Activated gamma-delta T cell (primary cell): ENCODE measurements around the gene CHKA.

Source experiments
- DNase-seq: peaks from one replicate; lab custom pipeline; 2025; lab: John Stamatoyannopoulos, UW

Gene CHKA

DNA sequence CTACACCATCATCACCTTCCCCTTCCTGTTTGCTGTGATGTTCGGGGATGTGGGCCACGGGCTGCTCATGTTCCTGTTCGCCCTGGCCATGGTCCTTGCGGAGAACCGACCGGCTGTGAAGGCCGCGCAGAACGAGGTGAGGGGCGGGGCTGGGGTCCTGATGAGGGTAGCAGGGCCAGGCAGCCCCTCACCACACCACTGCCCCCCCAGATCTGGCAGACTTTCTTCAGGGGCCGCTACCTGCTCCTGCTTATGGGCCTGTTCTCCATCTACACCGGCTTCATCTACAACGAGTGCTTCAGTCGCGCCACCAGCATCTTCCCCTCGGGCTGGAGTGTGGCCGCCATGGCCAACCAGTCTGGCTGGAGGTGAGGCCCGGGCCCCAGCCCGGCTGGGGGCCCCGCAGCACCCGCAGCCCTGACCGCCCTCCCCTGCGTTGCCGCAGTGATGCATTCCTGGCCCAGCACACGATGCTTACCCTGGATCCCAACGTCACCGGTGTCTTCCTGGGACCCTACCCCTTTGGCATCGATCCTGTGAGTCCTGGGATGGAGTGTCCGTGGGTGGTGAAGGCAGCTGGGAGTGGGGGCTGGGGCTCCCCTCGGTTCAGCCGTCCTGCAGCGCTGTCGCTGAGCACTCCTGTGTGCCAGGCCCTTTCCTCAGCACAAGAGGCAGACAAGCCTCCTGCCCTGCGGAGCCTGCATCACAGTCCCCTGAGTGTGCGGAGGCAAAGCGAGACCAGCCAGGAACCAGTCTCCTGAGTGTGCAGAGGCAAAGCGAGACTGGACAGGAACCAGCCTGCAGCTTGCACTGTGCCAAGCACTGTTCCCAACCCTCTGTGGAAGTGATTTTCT lies 73.5 kb downstream of the CHKA start:
- DNase-seq: no peak

GRCh38 chr11:68044898-68045351 lies 76.3 kb downstream of the CHKA start:
- no peak for DNase-seq

- no peak for DNase-seq
Measured at GRCh38 chr11:68044145-68044813, 76.9 kb downstream of the CHKA start.

GRCh38 chr11:68043349-68044144 lies 77.6 kb downstream of the CHKA start:
- no peak for DNase-seq

- no peak for DNase-seq
Measured at GRCh38 chr11:68043029-68043348, 78.2 kb downstream of the CHKA start.

GRCh38 chr11:68042219-68043028 lies 78.8 kb downstream of the CHKA start:
- DNase-seq: no peak

DNA sequence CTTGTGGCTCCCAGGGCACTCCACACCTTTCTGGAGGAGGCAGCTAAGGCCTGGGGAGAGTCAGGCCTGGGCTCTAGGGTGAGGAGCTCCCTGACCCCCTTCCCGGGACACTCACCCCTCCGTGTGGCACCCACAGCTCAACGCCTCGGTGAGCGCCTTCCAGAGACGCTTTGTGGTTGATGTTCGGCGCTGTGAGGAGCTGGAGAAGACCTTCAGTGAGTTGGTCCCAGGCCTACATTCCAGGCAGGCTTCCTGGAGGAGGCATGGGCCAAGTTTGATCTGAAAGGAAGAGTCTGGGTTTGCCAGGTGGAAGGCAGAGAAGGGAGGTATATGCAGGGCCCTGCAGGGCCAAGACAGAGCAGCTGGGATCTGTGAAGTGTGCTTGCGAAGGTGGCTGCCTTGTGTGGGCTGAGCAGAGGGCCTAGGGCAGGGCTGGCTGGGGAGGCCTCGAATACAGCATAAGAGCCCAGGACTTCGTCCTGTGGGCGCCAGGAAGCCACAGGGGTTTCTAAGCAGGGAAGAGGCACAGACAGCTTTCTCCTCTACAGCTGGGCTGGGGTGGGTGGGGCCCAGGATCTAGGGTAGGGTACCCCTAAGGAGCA lies 79.5 kb downstream of the CHKA start:
- DNase-seq: no peak

GRCh38 chr11:68040957-68041591 lies 80.1 kb downstream of the CHKA start:
- DNase-seq: no peak

GRCh38 chr11:68040101-68040956 lies 80.9 kb downstream of the CHKA start:
- peak; percentile 31 for DNase-seq

DNA sequence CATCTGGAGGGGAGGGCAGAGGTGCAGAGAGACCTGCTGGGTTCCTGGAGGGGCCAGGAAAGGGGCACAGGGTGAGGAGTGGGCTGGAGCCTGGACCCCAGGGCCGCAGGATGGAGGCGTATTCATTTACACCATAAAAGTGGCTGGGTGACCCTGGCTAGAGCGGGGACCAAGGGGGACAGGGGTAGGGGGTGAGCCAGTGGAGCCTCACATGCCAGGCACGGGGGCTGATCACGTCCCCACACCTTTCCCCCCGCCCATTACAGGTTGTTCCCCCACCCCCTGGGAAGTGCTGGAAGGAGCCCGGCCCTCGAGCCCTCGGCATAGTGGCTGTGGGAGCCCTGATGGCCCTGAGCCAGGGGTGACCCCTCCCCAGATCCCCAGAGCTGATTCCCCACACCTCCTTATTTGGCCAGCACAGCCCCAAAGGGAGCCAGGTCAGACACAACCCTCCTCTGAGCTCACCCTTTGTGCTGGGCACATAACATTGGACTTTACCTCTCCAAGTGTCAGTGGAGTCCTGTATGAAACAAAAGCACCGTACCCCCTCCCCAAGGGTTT lies 81.6 kb downstream of the CHKA start:
- DNase-seq: no peak

GRCh38 chr11:68038718-68039525 lies 82.3 kb downstream of the CHKA start, which contains the start of gene TCIRG1:
TCIRG1 (plus strand) TSS chr11:68039025; CDS start chr11:68041272, 2,247 bp downstream.
- peak; percentile 43 for DNase-seq

DNA sequence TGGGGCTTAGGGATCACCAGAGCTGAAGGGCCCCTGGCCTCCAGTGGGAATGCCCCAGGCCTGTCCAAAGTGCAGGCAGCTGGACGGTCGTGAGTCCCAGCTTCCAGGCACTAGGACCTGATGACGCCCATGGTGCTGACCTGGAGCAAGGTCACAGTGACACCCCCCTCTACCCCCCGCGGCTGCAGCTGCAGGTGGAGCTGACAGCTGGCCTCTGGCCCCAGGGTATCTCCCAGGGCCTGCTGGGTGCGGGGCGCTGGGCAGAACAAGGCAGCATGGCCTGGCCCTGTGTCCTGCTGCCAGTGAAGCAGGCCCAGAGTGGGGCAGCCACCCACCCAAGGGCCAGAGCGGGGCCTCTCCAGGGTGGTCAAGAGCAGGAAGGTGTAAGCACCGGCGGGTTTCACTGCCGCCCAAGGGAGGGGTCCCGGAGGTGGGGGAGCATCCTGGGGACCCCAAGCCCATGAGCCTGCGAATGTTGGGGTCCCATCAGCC lies 82.9 kb downstream of the CHKA start:
- no peak for DNase-seq

- no peak for DNase-seq
Measured at GRCh38 chr11:68037411-68038225, 83.6 kb downstream of the CHKA start.

- no peak for DNase-seq
Measured at GRCh38 chr11:68036717-68037239, 84.4 kb downstream of the CHKA start.

DNA sequence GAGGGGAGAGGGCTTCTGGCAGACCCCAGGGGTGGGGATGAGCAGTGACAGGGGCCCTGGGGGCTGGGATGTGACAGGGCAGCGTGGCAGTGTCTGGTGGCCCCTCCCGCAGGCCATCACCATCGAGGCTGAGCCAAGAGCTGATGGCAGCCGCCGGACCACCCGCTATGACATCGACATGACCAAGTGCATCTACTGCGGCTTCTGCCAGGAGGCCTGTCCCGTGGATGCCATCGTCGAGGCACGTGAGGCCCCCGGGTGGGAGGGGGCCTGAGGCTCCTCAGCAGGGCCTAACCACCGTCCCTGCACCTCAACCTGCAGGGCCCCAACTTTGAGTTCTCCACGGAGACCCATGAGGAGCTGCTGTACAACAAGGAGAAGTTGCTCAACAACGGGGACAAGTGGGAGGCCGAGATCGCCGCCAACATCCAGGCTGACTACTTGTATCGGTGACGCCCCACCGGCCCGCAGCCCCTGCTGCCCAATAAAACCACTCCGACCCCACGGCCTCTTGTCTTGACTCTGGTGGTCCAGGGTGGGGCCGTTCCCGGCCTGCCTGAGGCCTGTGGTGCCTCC lies 85.0 kb downstream of the CHKA start:
- no peak for DNase-seq

DNA sequence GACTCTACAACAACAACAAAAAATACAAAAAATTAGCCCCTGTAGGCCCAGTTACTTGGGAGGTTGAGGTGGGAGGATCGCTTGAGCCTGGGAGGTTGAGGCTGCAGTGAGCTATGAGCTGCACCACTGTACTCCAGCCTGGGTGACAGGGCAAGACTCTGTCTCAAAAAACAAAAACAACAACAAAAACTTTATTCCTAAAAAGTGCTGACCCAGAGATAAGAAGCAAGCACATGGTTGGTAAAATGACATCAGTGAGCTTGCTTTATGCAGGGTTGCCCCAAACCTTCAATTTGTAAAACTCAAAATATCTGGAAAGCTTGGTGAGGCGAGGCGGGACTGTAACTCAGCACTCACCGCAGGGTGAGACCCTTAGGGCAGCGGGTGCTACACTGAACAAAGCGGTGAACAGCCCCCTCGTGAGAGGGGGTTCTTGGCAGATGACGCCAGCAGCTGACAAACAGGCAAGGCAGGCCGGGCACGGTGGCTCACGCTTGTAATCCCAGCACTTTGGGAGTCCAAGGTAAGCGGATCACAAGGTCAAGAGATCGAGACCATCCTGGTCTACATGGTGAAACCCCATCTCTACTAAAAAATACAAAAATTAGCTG lies 85.8 kb downstream of the CHKA start:
- no peak for DNase-seq

- no peak for DNase-seq
Measured at GRCh38 chr11:68033708-68034045, 87.5 kb downstream of the CHKA start.
